Measurements from ENCODE around the gene NPLOC4.

NPLOC4 gene

GRCh38 chr17:81517009-81517338, 119.9 kb downstream of the NPLOC4 start:
- TF ChIP-seq CTCF (conservative IDR thresholded peaks at IDR 0.05; ENCODE audit: low read depth): no peak
- no peak for DNase-seq (ENCODE audit: low spot score)
- CTCF ChIA-PET: no interaction called here
- POLR2A ChIA-PET (ENCODE audit: low non-redundant PET): no interaction called here
- peak overlapping the region; percentile 99 for H3K27ac ChIP-seq

GRCh38 chr17:81516439-81516838, 120.5 kb downstream of the NPLOC4 start:
- CTCF ChIA-PET: no interaction called here
- POLR2A ChIA-PET (ENCODE audit: low non-redundant PET): interaction anchor here (0.6 kb wide), 1 partner anchor 30 kb away, joined by 3 read pairs; no protein-coding TSS in a partner anchor
- TF ChIP-seq CTCF (conservative IDR thresholded peaks at IDR 0.05; ENCODE audit: low read depth): no peak
- H3K27ac ChIP-seq: peak overlapping the region; percentile 99
- DNase-seq (ENCODE audit: low spot score): no peak

GRCh38 chr17:81515530-81516041, 121.3 kb downstream of the NPLOC4 start:
- no peak for DNase-seq (ENCODE audit: low spot score)
- POLR2A ChIA-PET (ENCODE audit: low non-redundant PET): interaction anchor here (1.1 kb wide), 1 partner anchor 36 kb away, joined by 3 read pairs; no protein-coding TSS in a partner anchor
- CTCF ChIA-PET: no interaction called here
- H3K27ac ChIP-seq: peak overlapping the region; percentile 99
- no peak for TF ChIP-seq CTCF (conservative IDR thresholded peaks at IDR 0.05; ENCODE audit: low read depth)

DNA sequence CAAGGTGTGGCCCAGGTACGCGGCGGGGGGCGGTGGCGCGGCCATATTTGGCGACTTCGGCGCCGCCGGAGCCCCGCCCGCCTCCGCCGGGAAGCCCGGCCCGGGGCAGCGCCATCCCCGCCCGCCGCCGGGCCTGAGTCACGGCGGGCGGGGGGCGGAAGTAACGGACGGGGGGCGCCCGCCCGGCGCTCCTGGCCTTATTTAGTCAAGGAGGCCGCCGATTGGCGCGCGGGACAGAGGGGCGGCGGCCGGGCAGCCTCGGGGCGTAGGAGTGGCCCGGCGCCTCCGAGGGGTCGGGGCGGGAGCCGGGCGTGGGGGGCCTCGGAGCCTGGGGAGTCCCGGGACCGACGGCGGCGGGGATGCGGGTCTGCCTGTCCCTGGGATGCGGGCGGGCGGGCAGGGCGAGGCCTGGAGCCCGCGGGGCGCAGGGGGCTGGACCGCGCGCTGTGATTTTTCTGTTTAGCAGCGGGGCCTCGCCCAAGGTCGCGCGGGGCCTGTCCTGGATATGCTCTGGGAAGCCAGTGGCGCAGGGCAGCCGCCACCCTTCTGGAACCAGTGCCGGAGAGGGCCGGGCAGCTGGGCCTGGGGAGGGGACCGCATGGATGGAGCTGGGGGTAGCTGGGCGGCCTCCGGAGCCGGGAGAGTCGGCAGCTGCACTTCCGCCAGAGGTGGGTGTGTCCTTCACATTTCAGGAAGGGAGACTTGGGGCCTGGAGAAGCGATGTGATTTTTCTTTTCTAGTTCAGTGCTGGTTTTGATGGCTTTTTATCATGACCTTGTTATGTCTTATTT, 122.0 kb downstream of the NPLOC4 start:
- ChIA-PET CTCF (no interaction called here), POLR2A (ENCODE audit: low non-redundant PET) (interaction anchor here (0.5 to 1.1 kb wide), 2 partner anchors 37 to 70 kb away, joined by 3 to 9 read pairs; no protein-coding TSS in a partner anchor)
- TF ChIP-seq CTCF (conservative IDR thresholded peaks at IDR 0.05; ENCODE audit: low read depth): no peak
- peak overlapping the region; percentile 99 for H3K27ac ChIP-seq
- DNase-seq (ENCODE audit: low spot score): peak; percentile 74

DNA sequence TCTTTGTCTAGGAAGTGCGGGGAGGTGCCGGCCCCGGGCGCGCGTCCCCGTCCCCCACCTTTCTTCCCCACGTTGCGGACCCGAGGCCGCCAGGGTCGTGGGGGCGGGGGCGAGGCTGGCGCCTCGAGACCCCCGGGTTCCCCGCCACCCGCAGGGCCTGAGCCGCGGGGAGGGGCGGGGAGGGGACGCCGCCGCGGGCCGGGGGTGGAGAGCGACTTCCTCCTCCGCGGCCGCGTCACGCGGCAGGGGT, 122.5 kb downstream of the NPLOC4 start:
- DNase-seq (ENCODE audit: low spot score): no peak
- H3K27ac ChIP-seq: peak overlapping the region; percentile 99
- TF ChIP-seq CTCF (conservative IDR thresholded peaks at IDR 0.05; ENCODE audit: low read depth): no peak
- ChIA-PET CTCF (no interaction called here), POLR2A (ENCODE audit: low non-redundant PET) (interaction anchor here (0.6 kb wide), 1 partner anchor 41 kb away, joined by 3 read pairs; no protein-coding TSS in a partner anchor)

GRCh38 chr17:81513753-81514488, 123.0 kb downstream of the NPLOC4 start:
- CTCF ChIA-PET: no interaction called here
- TF ChIP-seq CTCF (conservative IDR thresholded peaks at IDR 0.05; ENCODE audit: low read depth): no peak
- H3K27ac ChIP-seq: peak overlapping the region; percentile 99
- DNase-seq (ENCODE audit: low spot score): peak; percentile 45
- POLR2A ChIA-PET (ENCODE audit: low non-redundant PET): interaction anchor here (0.6 kb wide), 1 partner anchor 42 kb away, joined by 3 read pairs; no protein-coding TSS in a partner anchor
